Upper lobe of left lung (tissue), 6 donors: ENCODE results near the gene RPS6KA2. TPM values are rescaled to one million over a fixed set of nuclear protein-coding genes. Genes with fewer than 3 reads are reported as not detected.

Experiments
- ATAC-seq, 2 donors: fragments of 200-7000 bp; cut with Tn5 transposase; one replicate each; pipeline ENCODE4 v1.9.1; 2022; ENCODE audit warnings: mild to moderate bottlenecking in 2 of 2, moderate library complexity in 2 of 2; ENCODE audit not compliant: low FRiP score in 2 of 2
- DNase-seq, 2 donors: peaks; one replicate each; pipeline ENCODE4 v3.0.0-alpha.2; 2019 to 2020
- H3K27ac ChIP-seq, 4 donors: fragments of 200-600 bp; sonication (generic); one replicate each; pipeline ENCODE4 v1.5.1; 2016 to 2019
- H3K27me3 ChIP-seq, 4 donors: fragments of 200-600 bp; sonication (generic); one replicate each; pipeline ENCODE4 v1.5.1; 2017 to 2019
- H3K36me3 ChIP-seq, 4 donors: fragments of 200-600 bp; sonication (generic); one replicate each; pipeline ENCODE4 v1.5.1; 2016 to 2019
- H3K4me1 ChIP-seq, 4 donors: fragments of 200-600 bp; sonication (generic); one replicate each; pipeline ENCODE4 v1.5.1; 2018 to 2019
- H3K4me3 ChIP-seq, 4 donors: fragments of 200-600 bp; sonication (generic); one replicate each; pipeline ENCODE4 v1.5.1; 2017 to 2019; ENCODE audit warnings: mild to moderate bottlenecking in 2 of 4, moderate library complexity in 1 of 4
- H3K9me3 ChIP-seq, 4 donors: fragments of 200-600 bp; sonication (generic); one replicate each; pipeline ENCODE4 v1.5.1; 2018 to 2019
- CTCF ChIP-seq, 6 experiments: fragments of 450-650 bp in 4 of 6; fragments of 200-600 bp in 2 of 6; sonication (generic) in 2 of 6; IDR thresholded peaks; one replicate each; pipeline ENCODE4 v1.5.1; 2016 to 2019; ENCODE audit warnings: antibody characterized with exemption in 6 of 6
- EP300 ChIP-seq, 4 donors: sonication (generic); formaldehyde crosslinking; IDR thresholded peaks; one replicate each; pipeline ENCODE4 v1.5.1; 2017; ENCODE audit warnings: antibody characterized with exemption in 4 of 4, control low read depth in 2 of 4
- POLR2A ChIP-seq, 4 donors: fragments of 450-650 bp; IDR thresholded peaks; one replicate each; pipeline ENCODE4 v1.5.1; 2016 to 2017; ENCODE audit warnings: antibody characterized with exemption in 4 of 4, mild to moderate bottlenecking in 2 of 4
- POLR2AphosphoS5 ChIP-seq, 2 donors: sonication (generic); formaldehyde crosslinking; IDR thresholded peaks; one replicate each; pipeline ENCODE4 v1.5.1; 2017; ENCODE audit warnings: antibody characterized with exemption in 2 of 2
- WGBS, 2 donors: methylation state at CpG; one replicate each; pipeline ENCODE4 v1.1.5; 2017 to 2018; 5-methylcytosine and 5-hydroxymethylcytosine counted together
- total RNA-seq, 6 donors: library from RNA; depleted of rRNA in 4 of 6; stranded (reverse); fragments of >200 nt in 4 of 6; gene quantifications; one replicate each; pipeline versions ENCODE4 v1.1.0 to v1.2.1, GENCODE V29; 2016 to 2021
- donor health status: DM: no; HTN: no; CAD: no; lungs with moderate emphysema.
- donor health status: DM: no; HTN: yes; CAD: no; lungs with severe emphysema.

RPS6KA2 gene
- total RNA-seq, 6 donors from 2014 or later, result 101 to 233 (median 168) TPM

GRCh38 chr6:166572370-166573261 is 54.4 kb downstream of the RPS6KA2 start:
- Histone ChIP-seq H3K27me3 (no peaks in the 10 kb centered on the region), H3K36me3 (peaks cover 0 to 4% (median 0%) of the 10 kb centered on the region in 4 donors), H3K4me1 (peaks cover 18 to 34% (median 29%) of the 10 kb centered on the region in 4 donors), H3K9me3 (no peaks in the 10 kb centered on the region), H3K27ac (peak overlapping the region; percentile 62 to 81 (median 76)), H3K4me3 (no peak overlapping the region)
- TF ChIP-seq POLR2AphosphoS5 (IDR thresholded peaks at IDR 0.05), result peak; percentile 9 to 24
- no peak for TF ChIP-seq CTCF (IDR thresholded peaks at IDR 0.05)
- TF ChIP-seq EP300 (IDR thresholded peaks at IDR 0.05), result peak in 3 of 4 donors; percentile 32 to 65 (median 47)
- peak in 1 of 4 donors; percentile 32 for TF ChIP-seq POLR2A (IDR thresholded peaks at IDR 0.05)
- 57 to 67% methylated on average over 11 to 18 of the region's 18 CpGs for WGBS, 2 donors
- DNase-seq (peak in 1 of 2 donors; percentile 84), ATAC-seq (peak; percentile 88 to 92)

GRCh38 chr6:166570929-166571713 is 55.9 kb downstream of the RPS6KA2 start:
- peaks cover 25 to 34% (median 29%) of the 10 kb centered on the region in 4 donors for H3K4me1 ChIP-seq
- WGBS, 2 donors, result 90 to 93% methylated on average over 22 of the region's 22 CpGs
- H3K27ac ChIP-seq, result no peak overlapping the region
- no peaks in the 10 kb centered on the region for H3K27me3 ChIP-seq
- TF ChIP-seq CTCF (IDR thresholded peaks at IDR 0.05) (no peak), POLR2AphosphoS5 (IDR thresholded peaks at IDR 0.05) (no peak), EP300 (IDR thresholded peaks at IDR 0.05) (no peak), POLR2A (IDR thresholded peaks at IDR 0.05) (no peak)
- ATAC-seq (no peak), DNase-seq (peak; percentile 9 to 52)
- H3K4me3 ChIP-seq, result no peak overlapping the region
- peaks cover 0 to 4% (median 0%) of the 10 kb centered on the region in 4 donors for H3K36me3 ChIP-seq
- H3K9me3 ChIP-seq, result no peaks in the 10 kb centered on the region

GRCh38 chr6:166569206-166569605 is 57.8 kb downstream of the RPS6KA2 start:
- peak; percentile 12 to 39 for DNase-seq

GRCh38 chr6:166567813-166568212 is 59.2 kb downstream of the RPS6KA2 start:
- peak in 1 of 2 donors; percentile 17 for DNase-seq
- H3K36me3 ChIP-seq, result peaks cover 0 to 20% (median 8%) of the 10 kb centered on the region in 4 donors
- no peaks in the 10 kb centered on the region for H3K9me3 ChIP-seq
- no peak overlapping the region for H3K27ac ChIP-seq
- no peak for ATAC-seq
- no peaks in the 10 kb centered on the region for H3K27me3 ChIP-seq
- peaks cover 12 to 33% (median 22%) of the 10 kb centered on the region in 4 donors for H3K4me1 ChIP-seq
- H3K4me3 ChIP-seq, result no peak overlapping the region
- TF ChIP-seq CTCF (IDR thresholded peaks at IDR 0.05), result no peak
- no peak for TF ChIP-seq POLR2AphosphoS5 (IDR thresholded peaks at IDR 0.05)
- no peak for TF ChIP-seq POLR2A (IDR thresholded peaks at IDR 0.05)
- no peak for TF ChIP-seq EP300 (IDR thresholded peaks at IDR 0.05)
- 76 to 95% methylated on average over 8 of the region's 8 CpGs for WGBS, 2 donors

More at GRCh38 chr6:166569206-166569605, 57.8 kb downstream of the RPS6KA2 start:
- no peak for ATAC-seq
- Histone ChIP-seq H3K4me3 (no peak overlapping the region), H3K27me3 (no peaks in the 10 kb centered on the region), H3K9me3 (no peaks in the 10 kb centered on the region), H3K27ac (no peak overlapping the region), H3K4me1 (peaks cover 25 to 39% (median 26%) of the 10 kb centered on the region in 4 donors), H3K36me3 (peaks cover 0 to 19% (median 6%) of the 10 kb centered on the region in 4 donors)
- WGBS, 2 donors, result 86 to 92% methylated on average over 13 of the region's 13 CpGs
- TF ChIP-seq EP300 (IDR thresholded peaks at IDR 0.05) (no peak), POLR2AphosphoS5 (IDR thresholded peaks at IDR 0.05) (no peak), CTCF (IDR thresholded peaks at IDR 0.05) (no peak), POLR2A (IDR thresholded peaks at IDR 0.05) (no peak)
